ENCODE data around the gene RAB26.
"Not testable (repeated sequence)": the region's sequence is repeated elsewhere in the genome, so short reads cannot be mapped to it uniquely, and the experiment has no call there.

RAB26 gene

GRCh38 chr16:2117341-2117740, 31.1 kb upstream of the RAB26 start:
- DNase-seq: not testable (repeated sequence)

- DNase-seq: not testable (repeated sequence)
Observed at GRCh38 chr16:2117960-2118722, 30.3 kb upstream of the RAB26 start.

- DNase-seq: peak in 37 of 56 donors; percentile 3 to 85 (median 50)
Observed at GRCh38 chr16:2121325-2121724, 27.1 kb upstream of the RAB26 start.

- DNase-seq: peak in 28 of 56 donors; percentile 13 to 79 (median 38)
Observed at GRCh38 chr16:2121853-2122252, 26.6 kb upstream of the RAB26 start.

- DNase-seq: no peak
Observed at GRCh38 chr16:2122429-2122828, 26.0 kb upstream of the RAB26 start.

GRCh38 chr16:2122934-2123683, 25.3 kb upstream of the RAB26 start:
- DNase-seq: not testable (repeated sequence)

GRCh38 chr16:2123706-2124376, 24.6 kb upstream of the RAB26 start:
- not testable (repeated sequence) for DNase-seq

GRCh38 chr16:2124377-2124693, 24.1 kb upstream of the RAB26 start:
- peak in 3 of 56 donors; percentile 35 to 58 (median 38) for DNase-seq

- peak in 26 of 56 donors; percentile 21 to 78 (median 46) for DNase-seq
Observed at GRCh38 chr16:2124694-2125444, 23.6 kb upstream of the RAB26 start.

GRCh38 chr16:2125609-2126008, 22.8 kb upstream of the RAB26 start:
- DNase-seq: not testable (repeated sequence)

GRCh38 chr16:2126161-2126743, 22.2 kb upstream of the RAB26 start:
- peak in 45 of 56 donors; percentile 23 to 89 (median 72) for DNase-seq

- DNase-seq: peak in 19 of 56 donors; percentile 12 to 75 (median 33)
Observed at GRCh38 chr16:2126928-2127556, 21.4 kb upstream of the RAB26 start.

GRCh38 chr16:2127630-2128280, 20.7 kb upstream of the RAB26 start:
- not testable (repeated sequence) for DNase-seq

GRCh38 chr16:2129251-2129650, 19.2 kb upstream of the RAB26 start:
- not testable (repeated sequence) for DNase-seq

GRCh38 chr16:2129890-2130447, 18.5 kb upstream of the RAB26 start:
- DNase-seq: not testable (repeated sequence)

- DNase-seq: peak in 1 of 56 donors; percentile 29
Observed at GRCh38 chr16:2133797-2134196, 14.6 kb upstream of the RAB26 start.

GRCh38 chr16:2135071-2135470, 13.4 kb upstream of the RAB26 start:
- DNase-seq: peak in 2 of 56 donors; percentile 24 to 44

GRCh38 chr16:2135770-2136490, 12.5 kb upstream of the RAB26 start, which contains the start of gene PKD1:
Gene PKD1 (minus strand): TSS chr16:2135898. CDS start chr16:2135689, 209 bp downstream.
- DNase-seq: peak in 55 of 56 donors; percentile 22 to 96 (median 84)

Measured in amygdala (tissue), 56 donors.